HG03139 (cell line): ENCODE results near the gene FNTB.

Source experiments
- ATAC-seq: cut with Tn5 transposase; IDR thresholded peaks from one replicate; pipeline ENCODE4 v1.9.1; 2021; ENCODE audit not compliant: unreplicated experiment

FNTB gene

DNA sequence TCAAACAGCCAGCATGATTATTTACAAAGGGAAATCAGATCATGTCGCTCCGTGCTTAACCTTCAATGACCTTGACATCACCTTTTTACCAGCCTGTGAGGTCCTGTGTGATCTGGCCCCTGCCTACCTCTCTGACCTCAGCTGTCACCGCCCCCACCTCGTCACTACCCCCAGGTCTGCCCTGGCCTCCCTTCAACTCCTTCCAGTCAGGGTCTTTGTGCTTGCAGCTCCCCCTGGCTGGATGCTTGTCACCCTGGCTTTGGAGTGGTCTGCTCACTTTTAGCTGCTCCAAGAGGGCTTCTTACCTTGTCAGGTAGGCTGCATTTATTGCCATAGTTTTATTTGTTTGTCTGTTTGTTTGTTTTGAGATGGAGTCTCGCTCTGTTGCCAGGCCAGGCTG, 123.8 kb downstream of the FNTB start:
- ATAC-seq = no peak
